IPS DF 6.9 (cell line): ENCODE results near the gene TEX52.

Source experiments
- DNase-seq: peaks from one replicate; pipeline ENCODE4 v3.0.0-alpha.2; 2013; ENCODE audit warnings: low read depth, low spot score
- H3K27ac ChIP-seq: one replicate; pipeline ENCODE4 v1.5.1; 2013; ENCODE audit warnings: low read length, control low read depth
- H3K27me3 ChIP-seq: 2 replicates; pipeline ENCODE4 v1.6.1; 2013; ENCODE audit warnings: mild to moderate bottlenecking, low read length; ENCODE audit not compliant: control insufficient read depth, insufficient read depth
- H3K36me3 ChIP-seq: 2 replicates; pipeline ENCODE4 v1.6.1; 2013; ENCODE audit warnings: low read length; ENCODE audit not compliant: control insufficient read depth, insufficient read depth
- H3K4me1 ChIP-seq: 2 replicates; pipeline ENCODE4 v1.6.1; 2013; ENCODE audit warnings: low read length; ENCODE audit not compliant: control insufficient read depth, insufficient read depth
- H3K4me3 ChIP-seq: 2 replicates; pipeline ENCODE4 v1.5.1; 2013; ENCODE audit warnings: mild to moderate bottlenecking, low read length
- H3K9me3 ChIP-seq: 2 replicates; pipeline ENCODE4 v1.6.1; 2013; ENCODE audit warnings: low read length, inconsistent platforms; ENCODE audit not compliant: control insufficient read depth, insufficient read depth
- WGBS: extraction: QIAGEN DNeasy Blood & Tissue Kit; methylation state at CpG from one replicate; pipeline ENCODE4 v1.1.7; 2013; ENCODE audit warnings: mixed read lengths, missing lambda C conversion rate; ENCODE audit not compliant: insufficient read length, insufficient coverage; 5-methylcytosine and 5-hydroxymethylcytosine counted together

The TEX52 gene

DNA sequence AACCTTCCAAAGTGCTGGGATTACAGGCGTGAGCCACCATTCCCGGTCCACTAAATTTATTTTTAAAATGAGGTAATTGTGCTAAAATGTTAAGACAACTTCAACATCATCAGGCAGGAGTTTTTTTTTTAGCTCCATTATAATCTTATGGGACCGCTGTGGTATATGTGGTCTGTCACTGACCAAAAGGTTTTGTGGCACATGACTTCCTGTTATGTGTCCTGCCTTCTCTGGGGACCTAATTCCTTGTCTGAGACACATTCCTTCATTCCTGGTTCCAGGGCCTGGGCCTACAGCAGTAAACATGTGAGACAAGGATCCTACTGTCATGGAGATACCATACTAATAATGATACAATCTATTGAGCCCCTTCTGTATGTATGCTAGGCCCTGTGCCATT lies 4.9 kb downstream of the TEX52 start:
- Histone ChIP-seq H3K4me3 (no peak overlapping the region), H3K9me3 (no peaks in the 10 kb centered on the region), H3K36me3 (no peaks in the 10 kb centered on the region), H3K4me1 (no peaks in the 10 kb centered on the region), H3K27me3 (no peaks in the 10 kb centered on the region), H3K27ac (no peak overlapping the region)
- WGBS, result no CpG with 5 or more reads among the region's 3 CpGs
- no peak for DNase-seq

DNA sequence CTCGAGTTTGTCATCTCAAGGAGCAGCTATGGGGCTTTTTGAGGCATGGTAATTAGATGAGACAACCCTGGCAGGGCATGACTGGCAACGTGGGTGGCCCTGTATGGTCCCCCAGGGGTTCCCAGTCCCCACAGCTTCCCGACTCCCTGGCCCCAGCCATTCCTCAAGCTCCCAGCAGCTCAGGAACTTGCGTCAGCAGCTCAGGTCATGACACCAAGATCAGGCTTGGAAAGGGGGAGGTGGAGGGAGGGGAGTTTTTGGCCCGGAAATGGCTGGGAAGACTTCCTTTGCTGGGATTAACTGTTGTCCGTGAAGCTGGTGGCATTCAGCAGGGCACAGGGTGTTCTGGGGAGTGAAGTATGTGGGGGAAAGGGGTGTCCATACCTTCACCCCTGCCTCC lies 11.6 kb downstream of the TEX52 start:
- no peaks in the 10 kb centered on the region for H3K4me1 ChIP-seq
- no peak overlapping the region for H3K27ac ChIP-seq
- no peaks in the 10 kb centered on the region for H3K36me3 ChIP-seq
- no peak for DNase-seq
- no peak overlapping the region for H3K4me3 ChIP-seq
- no peaks in the 10 kb centered on the region for H3K27me3 ChIP-seq
- no peaks in the 10 kb centered on the region for H3K9me3 ChIP-seq
- WGBS, result no CpG with 5 or more reads among the region's 6 CpGs

DNA sequence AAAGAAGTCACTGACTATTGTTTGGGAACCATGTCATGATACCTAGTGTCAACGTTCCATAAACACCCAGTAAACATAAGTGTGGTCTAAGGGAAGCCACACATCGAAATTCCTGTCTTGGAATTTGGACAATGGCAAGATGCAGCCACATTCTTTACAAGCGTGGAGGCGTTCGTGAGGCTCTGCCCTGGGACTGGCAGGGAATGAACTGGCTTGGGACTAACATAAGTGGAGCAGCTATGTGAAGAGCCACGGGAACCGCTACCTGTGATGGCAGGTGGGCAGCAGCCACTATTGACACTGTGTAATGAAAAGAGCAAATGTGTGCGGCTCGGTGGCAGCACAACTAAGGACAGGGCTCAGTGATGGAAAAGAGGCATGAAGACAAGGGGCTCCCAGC lies 12.1 kb downstream of the TEX52 start:
- H3K27ac ChIP-seq, result no peak overlapping the region
- no peaks in the 10 kb centered on the region for H3K36me3 ChIP-seq
- no CpG with 5 or more reads among the region's 9 CpGs for WGBS
- no peaks in the 10 kb centered on the region for H3K9me3 ChIP-seq
- no peaks in the 10 kb centered on the region for H3K27me3 ChIP-seq
- no peak for DNase-seq
- no peak overlapping the region for H3K4me3 ChIP-seq
- no peaks in the 10 kb centered on the region for H3K4me1 ChIP-seq

DNA sequence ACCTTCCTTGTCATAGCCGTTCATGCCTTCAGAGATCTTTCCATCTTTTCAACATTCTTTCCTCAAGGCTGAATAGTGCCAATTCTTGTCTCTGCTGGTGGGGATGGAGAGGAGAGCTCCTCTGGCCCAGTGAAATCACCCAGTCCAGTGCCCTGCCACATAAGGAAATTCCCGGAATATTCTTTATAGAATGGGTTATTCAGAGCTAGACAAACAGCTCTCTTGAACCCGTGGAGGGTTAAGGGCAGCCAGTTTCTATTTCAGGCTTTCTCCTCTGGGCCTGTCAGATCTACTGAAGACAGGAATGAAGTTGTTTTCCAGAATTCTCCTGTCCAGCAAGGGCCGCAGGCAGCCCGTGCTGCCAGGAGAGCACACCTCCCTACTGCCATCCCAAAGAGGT lies 13.9 kb downstream of the TEX52 start:
- H3K4me3 ChIP-seq, result no peak overlapping the region
- WGBS, result no CpG with 5 or more reads among the region's 5 CpGs

DNA sequence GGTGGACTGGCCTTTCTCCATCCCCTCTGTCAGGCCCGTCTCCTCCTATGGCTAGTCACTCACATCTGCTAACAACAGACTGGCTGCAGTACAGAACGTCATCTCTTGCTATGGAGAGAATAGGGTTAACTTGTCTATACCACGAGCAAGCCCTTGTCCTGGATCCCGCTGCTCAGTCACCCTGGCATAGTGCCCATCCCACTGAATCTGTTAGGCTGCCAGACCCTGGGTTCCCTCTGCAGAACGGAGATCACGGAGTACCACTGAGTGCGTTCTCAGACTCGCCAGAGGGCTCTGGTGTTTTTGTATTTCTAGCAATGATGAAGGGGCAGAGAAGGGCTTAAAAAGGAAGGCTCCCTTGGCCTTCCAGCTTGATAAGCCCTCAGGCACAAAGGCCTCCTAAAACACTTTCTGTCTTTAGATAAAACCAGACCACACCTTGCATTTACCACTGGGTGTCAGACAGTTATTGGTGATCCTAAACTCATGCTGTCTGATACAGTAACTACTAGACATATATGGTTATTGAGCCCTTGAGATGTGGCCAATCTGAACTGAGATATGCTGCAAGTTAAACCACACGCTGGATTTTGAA lies 15.7 kb downstream of the TEX52 start:
- no CpG with 5 or more reads among the region's 9 CpGs for WGBS
- no peaks in the 10 kb centered on the region for H3K27me3 ChIP-seq
- DNase-seq, result no peak
- no peak overlapping the region for H3K27ac ChIP-seq
- H3K36me3 ChIP-seq, result no peaks in the 10 kb centered on the region
- no peaks in the 10 kb centered on the region for H3K9me3 ChIP-seq
- H3K4me1 ChIP-seq, result no peaks in the 10 kb centered on the region
- no peak overlapping the region for H3K4me3 ChIP-seq

More for the DNA sequence above, 13.9 kb downstream of the TEX52 start:
- Histone ChIP-seq H3K9me3 (no peaks in the 10 kb centered on the region), H3K4me1 (no peaks in the 10 kb centered on the region), H3K27ac (no peak overlapping the region), H3K36me3 (no peaks in the 10 kb centered on the region), H3K27me3 (no peaks in the 10 kb centered on the region)
- DNase-seq, result no peak

DNA sequence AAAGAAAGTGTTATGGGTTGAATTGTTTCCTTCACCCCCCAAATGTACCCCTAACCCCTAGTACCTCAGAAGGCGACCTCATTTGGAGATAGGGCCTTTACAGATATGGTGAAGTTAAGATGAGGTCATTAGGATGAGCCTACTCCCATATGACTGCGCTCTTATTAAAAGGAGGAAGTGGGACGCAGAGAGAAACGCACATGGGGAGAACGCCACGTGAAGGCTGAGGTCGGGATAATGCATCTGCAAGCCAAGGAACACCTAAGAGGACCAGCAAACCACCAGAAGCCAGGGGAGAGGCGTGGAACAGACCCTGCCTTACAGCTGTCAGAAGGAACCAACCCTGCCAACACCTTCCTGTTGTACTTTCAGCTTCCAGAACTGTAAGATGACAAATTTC lies 20.3 kb downstream of the TEX52 start:
- Histone ChIP-seq H3K4me3 (no peak overlapping the region), H3K27ac (no peak overlapping the region), H3K4me1 (peaks cover 6% of the 10 kb centered on the region; the same call in 1 of the 2 replicates), H3K27me3 (no peaks in the 10 kb centered on the region), H3K9me3 (no peaks in the 10 kb centered on the region), H3K36me3 (no peaks in the 10 kb centered on the region)
- no CpG with 5 or more reads among the region's 8 CpGs for WGBS
- no peak for DNase-seq

DNA sequence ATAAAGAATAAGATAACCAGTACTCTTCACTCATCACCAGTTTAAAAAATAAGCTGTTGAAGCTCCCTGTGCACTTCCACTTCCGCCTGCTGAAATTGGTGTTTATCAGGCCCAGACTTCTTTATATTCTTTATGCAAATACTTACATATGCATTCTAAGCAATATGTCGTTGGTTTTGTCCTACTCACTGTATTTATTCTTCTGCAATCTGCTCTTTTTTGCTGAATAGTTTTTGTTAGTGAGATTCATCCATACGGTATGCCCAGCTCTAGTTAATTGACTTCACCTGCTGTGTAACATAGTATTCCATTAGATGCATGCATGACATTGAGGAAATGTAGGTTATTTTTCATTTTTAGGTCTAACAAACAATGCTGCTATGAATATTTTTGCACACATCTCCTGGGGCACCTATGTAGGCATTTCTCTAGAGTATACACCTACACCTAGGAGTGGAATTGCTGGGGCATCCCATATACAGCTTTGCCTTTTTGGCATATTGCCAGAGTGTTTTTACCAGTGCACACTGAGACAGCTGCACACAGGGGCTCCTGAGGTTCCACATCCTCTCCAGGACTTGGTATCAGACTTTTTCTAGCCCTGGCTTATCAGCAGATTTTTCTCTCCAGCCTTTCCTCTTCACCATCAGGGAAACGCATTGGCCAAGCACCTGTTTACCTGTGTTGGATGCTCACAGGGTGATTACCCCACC lies 21.0 kb downstream of the TEX52 start:
- H3K4me3 ChIP-seq, result no peak overlapping the region
- H3K9me3 ChIP-seq, result no peaks in the 10 kb centered on the region
- DNase-seq, result no peak
- peaks cover 6% of the 10 kb centered on the region; the same call in 1 of the 2 replicates for H3K4me1 ChIP-seq
- H3K36me3 ChIP-seq, result no peaks in the 10 kb centered on the region
- no CpG with 5 or more reads among the region's 4 CpGs for WGBS
- H3K27ac ChIP-seq, result no peak overlapping the region
- no peaks in the 10 kb centered on the region for H3K27me3 ChIP-seq

DNA sequence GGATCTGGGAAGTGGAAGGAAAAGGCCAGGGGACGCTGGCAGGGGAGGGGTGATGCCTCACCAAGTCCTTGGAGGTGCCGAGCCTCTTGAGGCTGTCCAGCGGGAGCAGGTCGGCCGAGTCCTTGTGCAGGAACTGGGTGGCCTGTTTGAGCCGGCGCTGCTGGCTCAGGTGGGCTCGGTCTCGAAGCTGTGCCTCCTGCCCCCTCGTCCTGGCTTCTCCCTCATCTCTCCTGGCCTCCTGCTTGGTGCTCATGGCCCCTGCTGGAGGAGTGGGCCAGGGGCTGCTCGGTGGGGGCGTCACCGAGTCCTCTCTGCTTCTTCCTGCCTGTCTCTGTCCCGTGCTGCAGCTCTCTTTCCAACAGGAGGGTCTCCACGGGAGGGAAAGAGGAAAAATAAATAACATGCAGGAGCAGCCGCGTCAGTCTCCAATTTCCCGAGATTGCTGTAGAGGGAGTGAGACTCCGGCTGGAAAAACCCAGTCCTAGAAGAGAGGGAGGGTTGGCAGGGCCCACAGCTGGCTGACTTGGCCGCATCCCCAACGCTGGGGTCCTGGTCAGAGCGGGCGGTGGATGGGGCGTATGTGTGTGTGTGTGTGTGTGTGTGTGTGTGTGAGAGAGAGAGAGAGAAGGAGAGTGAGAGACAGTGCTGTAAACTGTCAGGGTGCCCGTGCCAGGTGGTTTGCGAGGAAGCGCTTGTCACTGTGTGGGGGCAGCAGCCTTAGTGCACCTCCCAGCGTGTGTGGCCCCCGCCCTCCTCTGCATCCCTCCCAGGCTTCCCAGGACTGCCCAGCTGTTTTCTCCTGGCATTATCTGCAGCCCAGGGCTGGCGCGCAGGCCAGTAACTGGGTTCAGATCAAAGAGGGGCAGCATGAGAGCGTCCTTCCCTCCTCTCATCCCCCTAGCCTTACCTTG lies 22.0 kb downstream of the TEX52 start, which contains the start of gene NRIP2:
TSS of gene NRIP2 (minus strand) at position 455 of the 911 bp plus-strand sequence. CDS start at position 403, 52 bp downstream.
- no CpG with 5 or more reads among the region's 32 CpGs for WGBS
- Histone ChIP-seq H3K27ac (no peak within 1 kb of the TSS), H3K27me3 (no peaks in the 10 kb centered on the region), H3K4me1 (peaks cover 6% of the 10 kb centered on the region; the same call in 1 of the 2 replicates), H3K36me3 (no peaks in the 10 kb centered on the region), H3K9me3 (no peaks in the 10 kb centered on the region), H3K4me3 (no peak within 1 kb of the TSS)
- DNase-seq, result no peak

DNA sequence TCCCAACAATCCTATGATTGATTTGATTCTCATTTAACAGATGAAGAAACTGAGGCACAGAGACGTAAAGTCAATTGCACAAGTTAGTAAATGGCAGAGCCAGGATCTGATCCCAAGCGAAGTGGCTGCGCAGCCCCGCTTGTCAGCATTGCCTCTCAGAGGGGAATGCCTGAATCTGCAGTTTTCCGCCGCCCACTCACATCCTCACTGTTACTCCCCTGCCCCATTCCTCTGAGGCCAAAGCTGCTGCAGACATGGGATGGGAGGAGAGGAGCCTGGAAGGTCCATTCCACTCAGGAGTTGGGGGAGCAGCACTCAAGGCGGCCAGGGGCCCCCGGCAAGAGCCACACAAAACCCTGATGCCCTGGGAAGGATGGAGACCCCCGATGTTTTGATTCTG lies 23.0 kb downstream of the TEX52 start:
- no peaks in the 10 kb centered on the region for H3K36me3 ChIP-seq
- WGBS, result no CpG with 5 or more reads among the region's 9 CpGs
- H3K9me3 ChIP-seq, result no peaks in the 10 kb centered on the region
- no peak overlapping the region for H3K27ac ChIP-seq
- DNase-seq, result no peak
- H3K4me3 ChIP-seq, result no peak overlapping the region
- peaks cover 6% of the 10 kb centered on the region; the same call in 1 of the 2 replicates for H3K4me1 ChIP-seq
- H3K27me3 ChIP-seq, result no peaks in the 10 kb centered on the region

DNA sequence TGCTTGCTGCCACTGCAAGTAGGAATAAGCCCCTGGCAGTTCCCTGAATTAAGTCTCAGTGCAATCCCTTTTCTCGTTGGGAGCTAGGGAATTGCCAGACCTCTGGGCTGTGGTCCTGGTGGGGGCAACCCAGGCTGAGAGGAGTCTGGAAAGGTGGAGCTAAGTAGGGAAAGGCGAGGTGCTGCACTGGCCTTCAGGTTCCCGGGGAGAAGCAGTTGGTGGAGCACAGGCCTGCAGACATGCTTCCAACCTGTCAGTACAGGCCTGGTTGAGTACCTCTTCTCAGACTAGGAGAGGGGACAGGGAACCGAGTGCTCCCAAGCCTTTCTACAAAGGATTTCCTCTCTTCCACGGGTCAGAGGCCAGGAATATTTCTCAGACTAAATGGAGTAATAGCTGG lies 23.5 kb downstream of the TEX52 start:
- no peaks in the 10 kb centered on the region for H3K36me3 ChIP-seq
- no peak overlapping the region for H3K4me3 ChIP-seq
- DNase-seq, result no peak
- H3K27ac ChIP-seq, result no peak overlapping the region
- WGBS, result no CpG with 5 or more reads among the region's 5 CpGs
- H3K4me1 ChIP-seq, result peaks cover 6% of the 10 kb centered on the region; the same call in 1 of the 2 replicates
- no peaks in the 10 kb centered on the region for H3K27me3 ChIP-seq
- no peaks in the 10 kb centered on the region for H3K9me3 ChIP-seq
